GM21717 (cell line): ENCODE measurements around the gene RAB40C.

ENCODE experiments used
- ATAC-seq: cut with Tn5 transposase; IDR thresholded peaks from one replicate; pipeline ENCODE4 v1.9.1; 2021; ENCODE audit warnings: mild to moderate bottlenecking, moderate library complexity; ENCODE audit not compliant: unreplicated experiment

The RAB40C gene

GRCh38 chr16:630249-630814, 40.5 kb downstream of the RAB40C start:
- ATAC-seq, result no peak

GRCh38 chr16:630815-631405, 41.0 kb downstream of the RAB40C start, which contains the start of gene WFIKKN1:
Gene WFIKKN1 (plus strand): TSS chr16:630985. CDS start chr16:631254, 269 bp downstream.
- ATAC-seq, result no peak

GRCh38 chr16:631808-632358, 42.0 kb downstream of the RAB40C start:
- no peak for ATAC-seq

- ATAC-seq, result no peak
Observed at GRCh38 chr16:632486-633335, 42.8 kb downstream of the RAB40C start.

- no peak for ATAC-seq
Observed at GRCh38 chr16:633336-634050, 43.6 kb downstream of the RAB40C start.

GRCh38 chr16:634051-634670, 44.3 kb downstream of the RAB40C start:
- no peak for ATAC-seq

GRCh38 chr16:634996-635395, 45.1 kb downstream of the RAB40C start:
- ATAC-seq, result no peak

- ATAC-seq, result peak; percentile 8
Observed at GRCh38 chr16:635573-636205, 45.8 kb downstream of the RAB40C start.

- peak; percentile 57 for ATAC-seq
Observed at GRCh38 chr16:636206-637080, 46.6 kb downstream of the RAB40C start, which contains the start of gene METTL26. Gene METTL26 (minus strand): TSS chr16:636305. CDS start chr16:636290, 15 bp downstream.

- no peak for ATAC-seq
Observed at GRCh38 chr16:637081-638018, 47.5 kb downstream of the RAB40C start.

- ATAC-seq, result no peak
Observed at GRCh38 chr16:638034-638543, 48.2 kb downstream of the RAB40C start.

- no peak for ATAC-seq
Observed at GRCh38 chr16:638836-639235, 49.0 kb downstream of the RAB40C start.

- ATAC-seq, result no peak
Observed at GRCh38 chr16:640614-641013, 50.7 kb downstream of the RAB40C start.

- ATAC-seq, result peak; percentile 46
Observed at GRCh38 chr16:641326-642188, 51.7 kb downstream of the RAB40C start, which contains the start of gene MCRIP2. Gene MCRIP2 (plus strand): TSS chr16:641828. CDS start chr16:641992, 164 bp downstream.

GRCh38 chr16:642189-643049, 52.6 kb downstream of the RAB40C start:
- peak; percentile 24 for ATAC-seq

- ATAC-seq, result no peak
Observed at GRCh38 chr16:643050-643368, 53.1 kb downstream of the RAB40C start.
